ENCODE measurements around the gene ATG9B.

DNA sequence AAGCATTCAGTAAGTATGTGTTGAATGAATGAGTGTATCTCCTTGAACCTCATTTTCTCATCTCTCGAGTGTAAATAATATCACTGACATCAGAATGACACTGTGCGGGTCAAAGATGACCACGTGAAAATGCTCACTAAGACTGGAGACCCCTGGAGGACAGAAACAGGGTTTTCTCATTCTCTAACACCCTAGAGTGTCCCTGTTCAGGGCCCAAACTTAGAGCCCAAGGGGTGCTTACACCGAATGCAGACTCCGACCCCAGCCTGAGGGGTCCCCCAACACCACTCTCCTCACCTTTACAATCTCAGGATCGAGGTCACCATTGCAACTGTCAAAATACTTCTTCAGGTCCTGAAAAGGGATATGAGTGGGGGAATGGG lies 32.0 kb upstream of the ATG9B start:
- TF ChIP-seq, protein P1, sequence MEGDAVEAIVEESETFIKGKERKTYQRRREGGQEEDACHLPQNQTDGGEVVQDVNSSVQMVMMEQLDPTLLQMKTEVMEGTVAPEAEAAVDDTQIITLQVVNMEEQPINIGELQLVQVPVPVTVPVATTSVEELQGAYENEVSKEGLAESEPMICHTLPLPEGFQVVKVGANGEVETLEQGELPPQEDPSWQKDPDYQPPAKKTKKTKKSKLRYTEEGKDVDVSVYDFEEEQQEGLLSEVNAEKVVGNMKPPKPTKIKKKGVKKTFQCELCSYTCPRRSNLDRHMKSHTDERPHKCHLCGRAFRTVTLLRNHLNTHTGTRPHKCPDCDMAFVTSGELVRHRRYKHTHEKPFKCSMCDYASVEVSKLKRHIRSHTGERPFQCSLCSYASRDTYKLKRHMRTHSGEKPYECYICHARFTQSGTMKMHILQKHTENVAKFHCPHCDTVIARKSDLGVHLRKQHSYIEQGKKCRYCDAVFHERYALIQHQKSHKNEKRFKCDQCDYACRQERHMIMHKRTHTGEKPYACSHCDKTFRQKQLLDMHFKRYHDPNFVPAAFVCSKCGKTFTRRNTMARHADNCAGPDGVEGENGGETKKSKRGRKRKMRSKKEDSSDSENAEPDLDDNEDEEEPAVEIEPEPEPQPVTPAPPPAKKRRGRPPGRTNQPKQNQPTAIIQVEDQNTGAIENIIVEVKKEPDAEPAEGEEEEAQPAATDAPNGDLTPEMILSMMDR (IDR thresholded peaks at IDR 0.05) = no peak
- no peak for TF ChIP-seq POLR2AphosphoS5 (IDR thresholded peaks at IDR 0.05)
- TF ChIP-seq POLR2A (IDR thresholded peaks at IDR 0.05) = no peak
